Measurements from ENCODE around the gene RAVER2. TPM values are rescaled to one million over a fixed set of nuclear protein-coding genes. Genes with fewer than 3 reads are reported as not detected.

RAVER2 gene
- total and polyA plus RNA-seq, 10 of the 15 experiments (the other 5 are each of a cell fraction or from before 2014, with no cell fraction given), result 0.09 to 0.59 (median 0.41) TPM; not detected in 2

GRCh38 chr1:64790832-64791487 is 46.1 kb downstream of the RAVER2 start:
- ChIA-PET POLR2A (no interaction called here), CTCF (interaction anchor here (1.1 kb wide), 1 partner anchor 114 kb away, joined by 3 read pairs; no protein-coding TSS in a partner anchor), RAD21 (ENCODE audit: unreplicated experiment) (no interaction called here), SMC1A (ENCODE audit: uncharacterized antibody, unreplicated experiment) (no interaction called here)
- no peak overlapping the region for H3K4me3 ChIP-seq
- no peaks in the 10 kb centered on the region for H3K79me2 ChIP-seq (ENCODE audit: control insufficient read depth, insufficient read depth, low read length)
- no peaks in the 10 kb centered on the region for H3K27me3 ChIP-seq (replicated peaks in 1 of 2; ENCODE audit: control insufficient read depth in 2 of 2, insufficient read depth in 2 of 2, low read length in 1 of 2)
- no peak overlapping the region for H3K4me2 ChIP-seq (ENCODE audit: control insufficient read depth, insufficient read depth)
- H3K36me3 ChIP-seq (ENCODE audit: control insufficient read depth in 2 of 2, insufficient read depth in 2 of 2, low read length in 1 of 2), result no peaks in the 10 kb centered on the region
- ATAC-seq (no peak), DNase-seq (ENCODE audit: low read depth, low spot score) (no peak), FAIRE-seq (no peak)
- BruUV-seq (replicated peaks), result no TSS peak
- no peaks in the 10 kb centered on the region; the same call in 2 of the 3 replicates for H3K9me3 ChIP-seq (replicated peaks; ENCODE audit: control insufficient read depth, insufficient read depth, low read length)
- WGBS (ENCODE audit: insufficient coverage, insufficient replicate concordance, low lambda C conversion rate, missing lambda C conversion rate), result 3% methylated on average over 2 of the region's 2 CpGs
- intact Hi-C loops (cut with micrococcal nuclease; ENCODE audit: unreplicated experiment) (no loop called here), in situ Hi-C loops (cut with MboI) (no loop called here)
- H3K27ac ChIP-seq (ENCODE audit: control insufficient read depth, insufficient read depth), result no peak overlapping the region
- H4K20me1 ChIP-seq (ENCODE audit: control insufficient read depth, insufficient read depth), result no peaks in the 10 kb centered on the region
- no peak for TF ChIP-seq RUNX3 (IDR thresholded peaks at IDR 0.05; ENCODE audit: low read length)
- TF ChIP-seq EED (IDR thresholded peaks at IDR 0.05; ENCODE audit: low read depth), result no peak
- TF ChIP-seq NFIC (IDR thresholded peaks at IDR 0.05; ENCODE audit: low read depth, low read length), result no peak
- TF ChIP-seq RELB (IDR thresholded peaks at IDR 0.05; ENCODE audit: low read depth), result no peak
- no peak for TF ChIP-seq SMAD5 (IDR thresholded peaks at IDR 0.05; ENCODE audit: low read depth)
- no peak for TF ChIP-seq SMC3 (IDR thresholded peaks at IDR 0.05; ENCODE audit: borderline replicate concordance, low read length)
- TF ChIP-seq MAX (IDR thresholded peaks at IDR 0.05; ENCODE audit: low read depth, low read length), result no peak
- no peak for TF ChIP-seq RB1 (IDR thresholded peaks at IDR 0.05; ENCODE audit: borderline replicate concordance)
- TF ChIP-seq CEBPB (IDR thresholded peaks at IDR 0.05; ENCODE audit: borderline replicate concordance in 1 of 2, low read depth in 2 of 2, low read length in 2 of 2), result no peak
- TF ChIP-seq CBX3 (IDR thresholded peaks at IDR 0.05; ENCODE audit: borderline replicate concordance, low read depth), result no peak
- no peak for TF ChIP-seq HCFC1 (IDR thresholded peaks at IDR 0.05; ENCODE audit: low read length)
- H3K9ac ChIP-seq (ENCODE audit: control insufficient read depth, insufficient read depth, low read length), result no peak overlapping the region
- H2AFZ ChIP-seq (ENCODE audit: control insufficient read depth, low read depth, low read length), result no peak overlapping the region
- no peaks in the 10 kb centered on the region for H3K4me1 ChIP-seq (ENCODE audit: control insufficient read depth, insufficient read depth, low read length)

Data from GM12878 (cell line).